OCI-LY3 (cell line): ENCODE results near the gene BLM.
"Not testable (repeated sequence)": the region's sequence is repeated elsewhere in the genome, so short reads cannot be mapped to it uniquely, and the experiment has no call there.

Experiments used
- H2AFZ ChIP-seq: fragments of 200-600, 300-600 bp; shearing (Covaris generic); 2 replicates; pipeline ENCODE4 v1.6.0; 2014; ENCODE audit warnings: antibody characterized with exemption, low read depth, low read length
- H3K27ac ChIP-seq: fragments of 200-600, 300-600 bp; sonication (generic); 2 replicates; pipeline ENCODE4 v1.5.1; 2014; ENCODE audit warnings: mild to moderate bottlenecking, low read length, moderate library complexity, mixed read lengths
- H3K27me3 ChIP-seq: fragments of 200-600, 300-600 bp; sonication (generic); 2 replicates; pipeline ENCODE4 v1.6.1; 2014; ENCODE audit warnings: low read depth, low read length, mixed read lengths
- H3K36me3 ChIP-seq: fragments of 200-600, 300-600 bp; sonication (generic); replicated peaks from 2 replicates; pipeline ENCODE3; 2014; ENCODE audit warnings: low read depth, low read length, mixed read lengths
- H3K4me1 ChIP-seq: fragments of 300-600, 200-600 bp; sonication (generic); 2 replicates; pipeline ENCODE4 v1.6.1; 2014; ENCODE audit warnings: low read length, mixed read lengths
- H3K4me2 ChIP-seq: fragments of 200-600, 300-600 bp; sonication (generic); 2 replicates; pipeline ENCODE4 v1.6.1; 2014; ENCODE audit warnings: low read length, mixed read lengths
- H3K4me3 ChIP-seq: fragments of 300-600, 200-600 bp; sonication (generic); 2 replicates; pipeline ENCODE4 v1.5.1; 2014; ENCODE audit warnings: antibody characterized with exemption, mild to moderate bottlenecking, low read length, moderate library complexity
- H3K79me2 ChIP-seq: fragments of 300-600, 200-600 bp; shearing (Covaris generic); 2 replicates; pipeline ENCODE4 v1.6.1; 2014; ENCODE audit warnings: mild to moderate bottlenecking, low read length, mixed read lengths
- H3K9ac ChIP-seq: fragments of 300-600, 200-600 bp; shearing (Covaris generic); 2 replicates; pipeline ENCODE4 v1.6.0; 2014; ENCODE audit warnings: mild to moderate bottlenecking, low read length, moderate library complexity
- H3K9me3 ChIP-seq: fragments of 200-600, 300-600 bp; shearing (Covaris generic); 2 replicates; pipeline ENCODE4 v1.6.1; 2014; ENCODE audit warnings: low read length, mixed read lengths; ENCODE audit not compliant: insufficient read depth
- H4K20me1 ChIP-seq: fragments of 200-600, 300-600 bp; sonication (generic); 2 replicates; pipeline ENCODE4 v1.6.1; 2016; ENCODE audit warnings: low read length, mixed read lengths; ENCODE audit not compliant: insufficient read depth
- EZH2phosphoT487 ChIP-seq: fragments of 200-600 bp; shearing (Covaris generic); IDR thresholded peaks from 2 replicates; pipeline ENCODE4 v1.6.1; 2018; ENCODE audit warnings: antibody characterized with exemption, mixed run types, low read depth
- TF ChIP-seq, protein P1 (sequence below): fragments of 200-600, 300-600 bp; sonication (generic); IDR thresholded peaks from 2 replicates; pipeline ENCODE4 v1.5.1; 2014; ENCODE audit warnings: antibody characterized with exemption, low read length, low read depth

The BLM gene

DNA sequence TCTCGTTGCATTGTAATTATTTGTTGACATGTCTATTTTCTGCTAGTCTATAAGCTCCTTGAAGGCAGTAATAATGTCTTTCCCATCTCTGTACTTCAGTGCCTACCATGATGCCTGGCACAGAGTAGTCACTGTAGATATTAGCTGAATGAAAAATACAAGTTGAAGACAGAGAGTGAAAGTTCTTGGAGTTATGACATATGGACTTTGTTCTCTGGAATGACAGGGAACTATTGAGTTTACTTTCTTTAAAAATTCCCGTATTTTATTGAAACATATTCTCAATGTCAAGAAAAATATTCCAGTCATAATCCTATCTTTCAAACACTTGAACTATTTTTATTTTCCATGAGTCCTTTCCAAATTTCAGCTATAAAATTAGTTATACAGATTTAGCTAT is 3.0 kb downstream of the BLM start:
- Histone ChIP-seq H3K4me2 (no peak overlapping the region), H3K4me3 (no peak overlapping the region), H3K9me3 (no peaks in the 10 kb centered on the region), H3K79me2 (peaks cover 53% of the 10 kb centered on the region), H3K36me3 (peaks cover 7% of the 10 kb centered on the region), H2AFZ (no peak overlapping the region), H3K9ac (no peak overlapping the region), H3K27ac (no peak overlapping the region), H3K4me1 (peaks cover 13% of the 10 kb centered on the region), H4K20me1 (peaks cover 14% of the 10 kb centered on the region; the same call in 1 of the 2 replicates), H3K27me3 (no peaks in the 10 kb centered on the region)
- TF ChIP-seq, protein P1, sequence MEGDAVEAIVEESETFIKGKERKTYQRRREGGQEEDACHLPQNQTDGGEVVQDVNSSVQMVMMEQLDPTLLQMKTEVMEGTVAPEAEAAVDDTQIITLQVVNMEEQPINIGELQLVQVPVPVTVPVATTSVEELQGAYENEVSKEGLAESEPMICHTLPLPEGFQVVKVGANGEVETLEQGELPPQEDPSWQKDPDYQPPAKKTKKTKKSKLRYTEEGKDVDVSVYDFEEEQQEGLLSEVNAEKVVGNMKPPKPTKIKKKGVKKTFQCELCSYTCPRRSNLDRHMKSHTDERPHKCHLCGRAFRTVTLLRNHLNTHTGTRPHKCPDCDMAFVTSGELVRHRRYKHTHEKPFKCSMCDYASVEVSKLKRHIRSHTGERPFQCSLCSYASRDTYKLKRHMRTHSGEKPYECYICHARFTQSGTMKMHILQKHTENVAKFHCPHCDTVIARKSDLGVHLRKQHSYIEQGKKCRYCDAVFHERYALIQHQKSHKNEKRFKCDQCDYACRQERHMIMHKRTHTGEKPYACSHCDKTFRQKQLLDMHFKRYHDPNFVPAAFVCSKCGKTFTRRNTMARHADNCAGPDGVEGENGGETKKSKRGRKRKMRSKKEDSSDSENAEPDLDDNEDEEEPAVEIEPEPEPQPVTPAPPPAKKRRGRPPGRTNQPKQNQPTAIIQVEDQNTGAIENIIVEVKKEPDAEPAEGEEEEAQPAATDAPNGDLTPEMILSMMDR = no peak
- TF ChIP-seq EZH2phosphoT487 = no peak

- H3K36me3 ChIP-seq = peaks cover 24% of the 10 kb centered on the region
- peaks cover 5% of the 10 kb centered on the region; the same call in 1 of the 2 replicates for H3K9me3 ChIP-seq
- no peak overlapping the region for H2AFZ ChIP-seq
- no peak overlapping the region for H3K4me3 ChIP-seq
- H3K4me1 ChIP-seq = no peaks in the 10 kb centered on the region
- no peak overlapping the region for H3K4me2 ChIP-seq
- H3K27me3 ChIP-seq = no peaks in the 10 kb centered on the region
- H3K79me2 ChIP-seq = peaks cover 50% of the 10 kb centered on the region
- no peak for TF ChIP-seq EZH2phosphoT487
- TF ChIP-seq, protein P1 = no peak
- H3K27ac ChIP-seq = no peak overlapping the region
- 0 out of 2 replicates have a peak, but pooled peaks cover 3% of the 10 kb centered on the region for H4K20me1 ChIP-seq
- no peak overlapping the region for H3K9ac ChIP-seq
Observed at GRCh38 chr15:90729261-90729660, 12.1 kb downstream of the BLM start.

DNA sequence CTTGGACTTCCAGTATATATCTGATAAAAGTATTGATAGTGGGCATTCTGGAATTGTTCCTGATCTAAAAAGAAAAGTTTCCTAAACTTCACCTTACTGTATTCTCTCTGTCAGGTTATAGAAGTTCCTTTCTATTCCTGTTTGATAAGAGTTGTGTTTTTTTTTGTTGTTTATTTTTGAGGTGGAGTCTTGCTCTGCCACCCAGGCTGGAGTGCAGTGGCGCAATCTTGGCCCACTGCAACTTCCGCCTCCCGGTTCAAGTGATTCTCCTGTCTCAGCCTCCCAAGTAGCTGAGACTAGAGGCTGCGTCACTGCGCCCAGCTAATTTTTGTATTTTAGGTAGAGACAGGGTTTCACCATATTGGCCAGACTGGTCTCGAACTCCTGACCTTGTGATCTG is 13.1 kb downstream of the BLM start:
- no peak overlapping the region for H3K4me2 ChIP-seq
- no peak overlapping the region for H3K9ac ChIP-seq
- H3K27ac ChIP-seq = no peak overlapping the region
- no peaks in the 10 kb centered on the region for H3K27me3 ChIP-seq
- peaks cover 5% of the 10 kb centered on the region; the same call in 1 of the 2 replicates for H3K9me3 ChIP-seq
- H3K36me3 ChIP-seq = peaks cover 21% of the 10 kb centered on the region
- H4K20me1 ChIP-seq = 0 out of 2 replicates have a peak, but pooled peaks cover 3% of the 10 kb centered on the region
- peaks cover 41% of the 10 kb centered on the region for H3K79me2 ChIP-seq
- H3K4me1 ChIP-seq = no peaks in the 10 kb centered on the region
- no peak overlapping the region for H2AFZ ChIP-seq
- TF ChIP-seq, protein P1 = no peak
- no peak for TF ChIP-seq EZH2phosphoT487
- no peak overlapping the region for H3K4me3 ChIP-seq

GRCh38 chr15:90735923-90736322 is 18.8 kb downstream of the BLM start:
- H4K20me1 ChIP-seq = no peaks in the 10 kb centered on the region
- H2AFZ ChIP-seq = no peak overlapping the region
- H3K4me2 ChIP-seq = no peak overlapping the region
- H3K27ac ChIP-seq = no peak overlapping the region
- H3K79me2 ChIP-seq = peaks cover 5% of the 10 kb centered on the region
- TF ChIP-seq, protein P1 = no peak
- no peak for TF ChIP-seq EZH2phosphoT487
- H3K9ac ChIP-seq = no peak overlapping the region
- H3K4me3 ChIP-seq = no peak overlapping the region
- H3K4me1 ChIP-seq = peaks cover 9% of the 10 kb centered on the region
- no peaks in the 10 kb centered on the region for H3K27me3 ChIP-seq
- peaks cover 12% of the 10 kb centered on the region; the same call in 1 of the 2 replicates for H3K9me3 ChIP-seq
- H3K36me3 ChIP-seq = peaks cover 33% of the 10 kb centered on the region

DNA sequence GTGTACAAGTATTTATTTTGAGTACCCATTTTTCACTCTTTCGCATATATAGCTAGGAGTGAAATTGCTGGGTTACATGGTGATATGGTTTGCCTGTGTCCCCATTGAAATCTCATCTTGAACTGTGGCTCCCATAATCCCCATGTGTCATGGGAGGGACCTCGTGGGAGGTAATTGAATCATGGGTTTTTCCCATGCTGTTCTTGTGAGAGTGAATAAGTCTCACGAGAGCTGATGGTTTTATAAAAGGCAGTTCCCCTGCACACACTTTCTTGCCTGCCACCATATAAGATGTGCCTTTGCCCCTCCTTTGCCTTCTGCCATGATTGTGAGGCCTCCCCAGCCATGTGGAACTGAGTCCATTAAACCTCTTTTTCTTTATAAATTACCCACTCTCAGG is 23.4 kb downstream of the BLM start:
- H3K4me2 ChIP-seq, H4K20me1 ChIP-seq, H3K9ac ChIP-seq, H2AFZ ChIP-seq, H3K4me1 ChIP-seq, H3K27me3 ChIP-seq, H3K27ac ChIP-seq, H3K4me3 ChIP-seq, H3K9me3 ChIP-seq: not testable (repeated sequence)
- peaks cover 24% of the 10 kb centered on the region for H3K36me3 ChIP-seq
- H3K79me2 ChIP-seq = peaks cover 32% of the 10 kb centered on the region
